HG03442 (cell line): ENCODE results near the gene SQSTM1.
A peak's percentile ranks its signal among the peaks of the same experiment; 100 is the strongest.

ENCODE experiments used
- ATAC-seq: cut with Tn5 transposase; IDR thresholded peaks from one replicate; pipeline ENCODE4 v1.9.1; 2021; ENCODE audit warnings: mild to moderate bottlenecking, moderate library complexity; ENCODE audit not compliant: unreplicated experiment

The SQSTM1 gene

GRCh38 chr5:179841621-179842020, 20.9 kb downstream of the SQSTM1 start:
- no peak for ATAC-seq

- ATAC-seq, result peak; percentile 78
Measured at GRCh38 chr5:179852993-179853547, 32.4 kb downstream of the SQSTM1 start.

GRCh38 chr5:179854356-179854755, 33.7 kb downstream of the SQSTM1 start:
- ATAC-seq, result no peak

GRCh38 chr5:179858241-179858585, 37.5 kb downstream of the SQSTM1 start:
- ATAC-seq, result peak; percentile 38

GRCh38 chr5:179858586-179859427, 38.1 kb downstream of the SQSTM1 start, which contains the start of gene MRNIP:
MRNIP (minus strand) TSS chr5:179858817; CDS start chr5:179858796, 21 bp downstream.
- ATAC-seq, result peak; percentile 95

GRCh38 chr5:179860301-179860700, 39.6 kb downstream of the SQSTM1 start:
- ATAC-seq, result no peak

- no peak for ATAC-seq
Measured at GRCh38 chr5:179862296-179862695, 41.6 kb downstream of the SQSTM1 start.

GRCh38 chr5:179862891-179863290, 42.2 kb downstream of the SQSTM1 start:
- ATAC-seq, result no peak

- ATAC-seq, result no peak
Measured at GRCh38 chr5:179863449-179864085, 42.9 kb downstream of the SQSTM1 start.

GRCh38 chr5:179864686-179865085, 44.0 kb downstream of the SQSTM1 start:
- no peak for ATAC-seq

- no peak for ATAC-seq
Measured at GRCh38 chr5:179865491-179866240, 45.0 kb downstream of the SQSTM1 start.

- ATAC-seq, result no peak
Measured at GRCh38 chr5:179866241-179867078, 45.8 kb downstream of the SQSTM1 start.

- no peak for ATAC-seq
Measured at GRCh38 chr5:179867079-179867465, 46.4 kb downstream of the SQSTM1 start.

- no peak for ATAC-seq
Measured at GRCh38 chr5:179867476-179867875, 46.8 kb downstream of the SQSTM1 start.

GRCh38 chr5:179868541-179868940, 47.8 kb downstream of the SQSTM1 start:
- ATAC-seq, result no peak

- ATAC-seq, result no peak
Measured at GRCh38 chr5:179869101-179869500, 48.4 kb downstream of the SQSTM1 start.

GRCh38 chr5:179869641-179870402, 49.1 kb downstream of the SQSTM1 start:
- no peak for ATAC-seq

- no peak for ATAC-seq
Measured at GRCh38 chr5:179870403-179870903, 49.7 kb downstream of the SQSTM1 start.

- no peak for ATAC-seq
Measured at GRCh38 chr5:179870952-179871351, 50.2 kb downstream of the SQSTM1 start.
